ENCODE data around the gene SLC40A1. TPM values are rescaled to one million over a fixed set of nuclear protein-coding genes. Genes with fewer than 3 reads are reported as not detected.
"Not testable (repeated sequence)": the region's sequence is repeated elsewhere in the genome, so short reads cannot be mapped to it uniquely, and the experiment has no call there.

SLC40A1 gene
- total RNA-seq, 6 experiments from 2014 or later, result not detected

GRCh38 chr2:189609423-189609816 lies 28.8 kb upstream of the SLC40A1 start:
- Mint-ChIP-seq H3K9me3 (no peaks in the 10 kb centered on the region), H3K4me3 (no peak overlapping the region), H3K36me3 (ENCODE audit: low read depth) (no peaks in the 10 kb centered on the region), H3K27me3 (ENCODE audit: insufficient read depth) (peaks cover under 1% of the 10 kb centered on the region), H3K4me1 (ENCODE audit: low read depth) (peaks cover 46% of the 10 kb centered on the region), H3K27ac (peak overlapping the region; percentile 1; the same call in 1 of the 2 replicates)
- DNase-seq, result peak; percentile 19
- TF ChIP-seq CTCF (IDR thresholded peaks at IDR 0.05), result no peak

- peak; percentile 32 for DNase-seq
- peaks cover 41% of the 10 kb centered on the region for H3K4me1 Mint-ChIP-seq (ENCODE audit: low read depth)
- H3K9me3 Mint-ChIP-seq, result no peaks in the 10 kb centered on the region
- TF ChIP-seq CTCF (IDR thresholded peaks at IDR 0.05), result no peak
- no peaks in the 10 kb centered on the region for H3K36me3 Mint-ChIP-seq (ENCODE audit: low read depth)
- H3K27me3 Mint-ChIP-seq (ENCODE audit: insufficient read depth), result no peaks in the 10 kb centered on the region; the same call in 1 of the 2 replicates
- no peak overlapping the region for H3K4me3 Mint-ChIP-seq
- H3K27ac Mint-ChIP-seq, result peak overlapping the region; percentile 1; the same call in 1 of the 2 replicates
Measured at GRCh38 chr2:189608795-189609422, 28.3 kb upstream of the SLC40A1 start.

GRCh38 chr2:189608170-189608569 lies 27.6 kb upstream of the SLC40A1 start:
- Mint-ChIP-seq H3K4me1 (ENCODE audit: low read depth) (peaks cover 34% of the 10 kb centered on the region), H3K4me3 (no peak overlapping the region), H3K27ac (no peak overlapping the region), H3K9me3 (no peaks in the 10 kb centered on the region), H3K36me3 (ENCODE audit: low read depth) (no peaks in the 10 kb centered on the region), H3K27me3 (ENCODE audit: insufficient read depth) (no peaks in the 10 kb centered on the region; the same call in 1 of the 2 replicates)
- no peak for TF ChIP-seq CTCF (IDR thresholded peaks at IDR 0.05)
- DNase-seq, result no peak

GRCh38 chr2:189602233-189602632 lies 21.6 kb upstream of the SLC40A1 start:
- no peak overlapping the region for H3K27ac Mint-ChIP-seq
- no peak for DNase-seq
- peaks cover 15% of the 10 kb centered on the region; the same call in 1 of the 2 replicates for H3K4me1 Mint-ChIP-seq (ENCODE audit: low read depth)
- no peaks in the 10 kb centered on the region; the same call in 1 of the 2 replicates for H3K27me3 Mint-ChIP-seq (ENCODE audit: insufficient read depth)
- no peak for TF ChIP-seq CTCF (IDR thresholded peaks at IDR 0.05)
- H3K4me3 Mint-ChIP-seq, result no peak overlapping the region
- no peaks in the 10 kb centered on the region for H3K36me3 Mint-ChIP-seq (ENCODE audit: low read depth)
- H3K9me3 Mint-ChIP-seq, result no peaks in the 10 kb centered on the region

- DNase-seq; H3K4me3 Mint-ChIP-seq; H3K27me3 Mint-ChIP-seq (ENCODE audit: insufficient read depth); H3K27ac Mint-ChIP-seq; H3K9me3 Mint-ChIP-seq; H3K36me3 Mint-ChIP-seq (ENCODE audit: low read depth): not testable (repeated sequence)
- peaks cover 15% of the 10 kb centered on the region; the same call in 1 of the 2 replicates for H3K4me1 Mint-ChIP-seq (ENCODE audit: low read depth)
Measured at GRCh38 chr2:189601652-189602051, 21.1 kb upstream of the SLC40A1 start.

GRCh38 chr2:189601043-189601442 lies 20.5 kb upstream of the SLC40A1 start:
- Mint-ChIP-seq H3K27me3 (ENCODE audit: insufficient read depth) (no peaks in the 10 kb centered on the region; the same call in 1 of the 2 replicates), H3K9me3 (no peaks in the 10 kb centered on the region), H3K36me3 (ENCODE audit: low read depth) (no peaks in the 10 kb centered on the region), H3K27ac (no peak overlapping the region), H3K4me1 (ENCODE audit: low read depth) (peaks cover 15% of the 10 kb centered on the region; the same call in 1 of the 2 replicates), H3K4me3 (no peak overlapping the region)
- peak; percentile 3 for DNase-seq
- TF ChIP-seq CTCF (IDR thresholded peaks at IDR 0.05), result no peak

All from HFFc6 (cell line).